K562 (cell line): Measurements from ENCODE around the gene TMEM89. TPM values are rescaled to one million over a fixed set of nuclear protein-coding genes. Genes with fewer than 3 reads are reported as not detected.
A peak's percentile ranks its signal among the peaks of the same experiment; 100 is the strongest.

Experiments used
- ATAC-seq: fragments of 200-7000 bp; cut with Tn5 transposase; 3 replicates; pipeline ENCODE4 v1.9.1; 2020; ENCODE audit warnings: moderate library complexity
- BruUV-seq: library from RNA; stranded (reverse); fragments of 400-500 nt; replicated peaks from 2 replicates; lab custom pipeline; 2021; lab: Mats Ljungman, UMichigan
- CTCF ChIA-PET: fragments of 300-600 bp; formaldehyde crosslinking; extraction: SDS; loops from one replicate; lab custom pipeline; 2021; ENCODE audit warnings: low intra/inter-chr PET ratio; lab: Yijun Ruan, JAX
- POLR2A ChIA-PET: fragments of 300-600, 350-650 bp; sonication (Branson Sonifier 250); formaldehyde crosslinking; extraction: SDS; loops from one replicate; lab custom pipeline; 2021; ENCODE audit warnings: antibody characterized with exemption, inconsistent platforms; lab: Yijun Ruan, JAX
- DNase-seq, 4 experiments: peaks; one replicate each; pipeline versions ENCODE4 v3.0.0 to v3.0.0-alpha.2; 2011 to 2018; ENCODE audit warnings: low spot score in 3 of 4, mixed read lengths in 3 of 4; ENCODE audit errors: extremely low read depth in 1 of 4
- FAIRE-seq: peaks from 2 replicates; lab custom pipeline; 2011; peaks lifted over from hg19 to GRCh38; lab: Jason Lieb, UNC
- H2AFZ ChIP-seq: 2 replicates; pipeline ENCODE4 v1.6.0; 2011; ENCODE audit warnings: low read depth, low read length, control low read depth, inconsistent platforms
- H3K27ac ChIP-seq: fragments of 200-600 bp; 3 replicates; pipeline ENCODE4 v1.8.0; 2011; ENCODE audit warnings: low read depth, mild to moderate bottlenecking, control low read depth, inconsistent platforms, low read length, moderate library complexity, mixed read lengths; ENCODE audit errors: extremely low read depth
- H3K27me3 ChIP-seq, 2 experiments: fragments of 300-600 bp in 1 of 2; 2 replicates in 1 of 2; 3 replicates in 1 of 2; pipeline versions ENCODE4 v1.6.0 to v1.8.0; 2011; ENCODE audit warnings: inconsistent platforms in 2 of 2, low read length in 2 of 2, mild to moderate bottlenecking in 1 of 2, mixed read lengths in 1 of 2, moderate library complexity in 1 of 2; ENCODE audit not compliant: control insufficient read depth in 2 of 2, insufficient read depth in 2 of 2
- H3K36me3 ChIP-seq: fragments of 300-600 bp; 3 replicates; pipeline ENCODE4 v1.8.0; 2011; ENCODE audit warnings: mild to moderate bottlenecking, low read length, inconsistent platforms; ENCODE audit not compliant: control insufficient read depth, insufficient read depth
- H3K4me1 ChIP-seq, 2 experiments: fragments of 200-600 bp in 1 of 2; replicated peaks in 1 of 2; 2 replicates in 1 of 2; 3 replicates in 1 of 2; pipeline versions ENCODE4 v1.5.1 to v1.8.0; 2011; ENCODE audit warnings: inconsistent platforms in 2 of 2, low read length in 2 of 2, mild to moderate bottlenecking in 1 of 2, mixed read lengths in 1 of 2, moderate library complexity in 1 of 2; ENCODE audit not compliant: control insufficient read depth in 2 of 2, insufficient read depth in 2 of 2
- H3K4me2 ChIP-seq: 2 replicates; pipeline ENCODE4 v1.6.1; 2011; ENCODE audit warnings: low read length, control low read depth, inconsistent platforms, mixed read lengths; ENCODE audit not compliant: insufficient read depth
- H3K4me3 ChIP-seq: fragments of 200-600 bp; sonication (generic), shearing (Covaris generic); 2 replicates; pipeline ENCODE4 v1.5.1; 2016; ENCODE audit warnings: control low read depth, inconsistent platforms
- H3K79me2 ChIP-seq: fragments of 200-600 bp; 3 replicates; pipeline ENCODE4 v1.8.0; 2011; ENCODE audit warnings: low read length, inconsistent platforms; ENCODE audit not compliant: control insufficient read depth, insufficient read depth
- H3K9ac ChIP-seq, 2 experiments: 2 replicates each; pipeline versions ENCODE4 v1.6.0 to v1.6.1; 2011; ENCODE audit warnings: low read depth in 2 of 2, low read length in 2 of 2, control low read depth in 1 of 2, inconsistent platforms in 1 of 2, mild to moderate bottlenecking in 1 of 2, mixed read lengths in 1 of 2; ENCODE audit not compliant: insufficient read depth in 1 of 2
- H3K9me1 ChIP-seq: one replicate; pipeline ENCODE4 v1.6.0; 2011; ENCODE audit warnings: inconsistent platforms, mild to moderate bottlenecking, low read length, moderate library complexity; ENCODE audit not compliant: control insufficient read depth, insufficient read depth
- H3K9me3 ChIP-seq: replicated peaks from 2 replicates; pipeline ENCODE4 v1.5.1; 2011; ENCODE audit warnings: low read depth, low read length, inconsistent platforms; ENCODE audit not compliant: control insufficient read depth, insufficient read depth
- H4K20me1 ChIP-seq: replicated peaks from 2 replicates; pipeline ENCODE4 v1.6.1; 2011; ENCODE audit warnings: low read length, inconsistent platforms, mixed read lengths; ENCODE audit not compliant: control insufficient read depth, insufficient read depth
- KLF6 ChIP-seq: fragments of 250-450 bp; sonication (Bioruptor Pico); IDR thresholded peaks from 2 replicates; pipeline ENCODE4 v1.4.0; 2020; ENCODE audit warnings: mild to moderate bottlenecking, moderate library complexity, borderline replicate concordance
- ZNF253 ChIP-seq: fragments of 250-450 bp; sonication (Bioruptor Pico); conservative IDR thresholded peaks from 2 replicates; pipeline ENCODE4 v1.6.1; 2021; ENCODE audit warnings: mild to moderate bottlenecking
- ZNF707 ChIP-seq: fragments of 250-450 bp; sonication (Bioruptor Pico); conservative IDR thresholded peaks from 2 replicates; pipeline ENCODE4 v1.8.0; 2022; ENCODE audit warnings: inconsistent platforms, mild to moderate bottlenecking, moderate library complexity
- WGBS: fragments of 100-300 bp; shearing (Covaris generic); methylation state at CpG from one replicate; pipeline ENCODE4 v1.1.6; 2016; ENCODE audit warnings: low coverage, mixed read lengths; ENCODE audit not compliant: insufficient coverage; ENCODE audit errors: missing lambda C conversion rate; 5-methylcytosine and 5-hydroxymethylcytosine counted together
- in situ Hi-C: fragments of 300-500 bp; cut with MboI; formaldehyde crosslinking; loops from 4 replicates; pipeline ENCODE4 v1.15.0; 2018; ENCODE audit warnings: inconsistent platforms, mixed read lengths
- intact Hi-C: fragments of 100-400 bp; cut with micrococcal nuclease; formaldehyde crosslinking; loops from 2 replicates; pipeline ENCODE4 v1.14.2; 2022
- polyA plus RNA-seq, 8 experiments: library from polyadenylated mRNA; depleted of rRNA in 4 of 8; stranded (reverse) in 5 of 8; unstranded in 3 of 8; fragments of >200 nt; fragmentation: Nextera tagmentation in 2 of 8; fragmentation: Illumina TruSeq in 1 of 8; extraction: Ambion mirVana in 2 of 8; extraction: Trizol in 1 of 8; gene quantifications; 2 replicates each; pipeline versions ENCODE4 v1.2.1 to v1.2.3, GENCODE V29; 2011 to 2014; ENCODE audit warnings: inconsistent platforms in 1 of 8, missing spikeins in 1 of 8
- total RNA-seq, 7 experiments: library from RNA; depleted of rRNA in 6 of 7; stranded (reverse); fragments of >200 nt in 6 of 7; fragmentation: Illumina TruSeq in 2 of 7; extraction: Trizol in 2 of 7; gene quantifications; 2 replicates each; pipeline versions ENCODE4 v1.2.1 to v1.2.3, GENCODE V29; 2011 to 2021; ENCODE audit warnings: low replicate concordance in 1 of 7
- TF ChIP-seq, protein P1 (sequence below): sonication (generic); formaldehyde crosslinking; IDR thresholded peaks from 2 replicates; pipeline ENCODE4 v1.8.0; 2023; ENCODE audit warnings: mild to moderate bottlenecking, missing genetic modification reagents

The TMEM89 gene
- total and polyA plus RNA-seq, 9 of the 15 experiments (the other 6 are each of a cell fraction or from before 2014, with no cell fraction given) = not detected

DNA sequence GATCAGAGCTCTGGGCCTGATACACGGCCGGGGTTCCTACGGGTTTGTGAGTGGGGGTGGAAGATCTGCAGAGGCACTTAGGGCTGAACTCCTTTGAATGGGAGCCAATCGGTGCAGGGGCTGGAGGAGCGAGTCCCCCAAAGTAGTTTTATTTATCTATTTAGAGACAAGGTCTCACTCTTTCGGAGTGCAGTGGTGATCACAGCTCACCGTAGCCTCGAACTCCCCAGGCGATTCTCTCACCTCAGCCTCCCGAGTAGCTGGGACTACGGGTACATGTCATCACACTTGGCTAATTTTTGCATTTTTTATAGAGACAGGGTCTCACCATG is 42.7 kb upstream of the TMEM89 start:
- H3K9me1 ChIP-seq = no peaks in the 10 kb centered on the region
- ChIA-PET CTCF (no interaction called here), POLR2A (interaction anchor here (0.7 to 1.0 kb wide), 2 partner anchors 15 to 397 kb away, joined by 3 read pairs; no protein-coding TSS in a partner anchor)
- intact Hi-C loops (no loop called here), in situ Hi-C loops (no loop called here)
- BruUV-seq = no TSS peak
- H2AFZ ChIP-seq = 0 out of 2 replicates have a peak overlapping the region, but pooled peaks have one; percentile 38
- no peak overlapping the region for H3K4me3 ChIP-seq
- peaks cover 2 to 36% of the 10 kb centered on the region in 2 experiments; a peak in 4 of 5 replicates for H3K4me1 ChIP-seq
- no peak for DNase-seq
- no peaks in the 10 kb centered on the region for H3K9me3 ChIP-seq
- no peak for FAIRE-seq
- peak overlapping the region; percentile 50; the same call in 1 of the 2 replicates for H3K4me2 ChIP-seq
- TF ChIP-seq ZNF253 (CRISPR knock-in tag) (no peak), ZNF707 (no peak), KLF6 (CRISPR knock-in tag) (no peak)
- TF ChIP-seq, protein P1, sequence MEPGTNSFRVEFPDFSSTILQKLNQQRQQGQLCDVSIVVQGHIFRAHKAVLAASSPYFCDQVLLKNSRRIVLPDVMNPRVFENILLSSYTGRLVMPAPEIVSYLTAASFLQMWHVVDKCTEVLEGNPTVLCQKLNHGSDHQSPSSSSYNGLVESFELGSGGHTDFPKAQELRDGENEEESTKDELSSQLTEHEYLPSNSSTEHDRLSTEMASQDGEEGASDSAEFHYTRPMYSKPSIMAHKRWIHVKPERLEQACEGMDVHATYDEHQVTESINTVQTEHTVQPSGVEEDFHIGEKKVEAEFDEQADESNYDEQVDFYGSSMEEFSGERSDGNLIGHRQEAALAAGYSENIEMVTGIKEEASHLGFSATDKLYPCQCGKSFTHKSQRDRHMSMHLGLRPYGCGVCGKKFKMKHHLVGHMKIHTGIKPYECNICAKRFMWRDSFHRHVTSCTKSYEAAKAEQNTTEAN = no peak
- peaks cover 2% of the 10 kb centered on the region; the same call in 1 of the 3 replicates for H3K36me3 ChIP-seq
- ATAC-seq = no peak
- peak overlapping the region; percentile 91; the same call in 1 of the 3 replicates for H3K27ac ChIP-seq
- H3K9ac ChIP-seq = peak overlapping the region in 1 of 2 experiments; percentile 6; a peak in 1 of 4 replicates
- no peaks in the 10 kb centered on the region; a peak in 1 of 5 replicates for H3K27me3 ChIP-seq
- 45% methylated on average over 6 of the region's 11 CpGs for WGBS
- no peaks in the 10 kb centered on the region for H4K20me1 ChIP-seq
- no peaks in the 10 kb centered on the region for H3K79me2 ChIP-seq
